Suprapubic skin (tissue), 4 donors: Measurements from ENCODE around the gene GABRB3.

Experiments used
- CTCF ChIP-seq, 2 donors: fragments of 200-600 bp in 1 of 2; fragments of 450-650 bp in 1 of 2; sonication (generic) in 1 of 2; IDR thresholded peaks; one replicate each; pipeline ENCODE4 v1.5.1; 2016 to 2019; ENCODE audit warnings: antibody characterized with exemption in 2 of 2, mild to moderate bottlenecking in 1 of 2, moderate library complexity in 1 of 2
- EP300 ChIP-seq: sonication (generic); formaldehyde crosslinking; IDR thresholded peaks from one replicate; pipeline ENCODE4 v1.6.1; 2017; ENCODE audit warnings: antibody characterized with exemption
- POLR2A ChIP-seq, 2 donors: fragments of 450-650 bp; IDR thresholded peaks; one replicate each; pipeline ENCODE4 v1.6.1; 2017; ENCODE audit warnings: antibody characterized with exemption in 2 of 2, mild to moderate bottlenecking in 2 of 2, moderate library complexity in 2 of 2
- POLR2AphosphoS5 ChIP-seq, 3 donors: sonication (generic); formaldehyde crosslinking; IDR thresholded peaks; one replicate each; pipeline ENCODE4 v1.6.1; 2017; ENCODE audit warnings: antibody characterized with exemption in 3 of 3

- TF ChIP-seq CTCF (IDR thresholded peaks at IDR 0.05) (no peak), EP300 (no peak), POLR2AphosphoS5 (IDR thresholded peaks at IDR 0.05) (no peak), POLR2A (IDR thresholded peaks at IDR 0.05) (no peak)
These were observed 116.8 kb downstream of the GABRB3 start for GRCh38 chr15:26656080-26656479.
